Measurements from ENCODE around the gene CD8A. TPM values are rescaled to one million over a fixed set of nuclear protein-coding genes. Genes with fewer than 3 reads are reported as not detected.
A peak's percentile ranks its signal among the peaks of the same experiment; 100 is the strongest.

The CD8A gene
- total RNA-seq, 5 donors from 2014 or later (not counting 1 experiment from before 2014, with no cell fraction given), result 92.1 to 194 (median 158) TPM

GRCh38 chr2:86818114-86818801 is 27.5 kb upstream of the CD8A start:
- ChIA-PET POLR2A (no interaction called here), CTCF (interaction anchor here in 1 of 2 donors (0.7 kb wide), 1 partner anchor 31 kb away, joined by 3 read pairs; no protein-coding TSS in a partner anchor)
- peaks cover 6% of the 10 kb centered on the region for H3K36me3 Mint-ChIP-seq
- peaks cover 35 to 59% (median 49%) of the 10 kb centered on the region in 3 donors for H3K4me1 Mint-ChIP-seq
- peak overlapping the region in 1 of 3 donors; percentile 15 for H3K4me3 Mint-ChIP-seq
- H3K27me3 Mint-ChIP-seq, result peaks cover 4 to 8% of the 10 kb centered on the region in 2 donors
- no peaks in the 10 kb centered on the region for H3K9me3 ChIP-seq
- WGBS (ENCODE audit: insufficient coverage), result no CpG with 5 or more reads among the region's 4 CpGs
- H3K9me3 Mint-ChIP-seq, result peaks cover 0 to 6% (median 0%) of the 10 kb centered on the region in 3 donors
- H3K27me3 ChIP-seq (replicated peaks in 1 of 2; ENCODE audit: control insufficient read depth in 2 of 2, extremely low read depth in 1 of 2, insufficient read depth in 2 of 2, low read length in 1 of 2), result peaks cover 0 to 14% of the 10 kb centered on the region in 2 experiments
- H3K27ac Mint-ChIP-seq, result peak overlapping the region; percentile 31 to 72
- H3K4me3 ChIP-seq (ENCODE audit: control insufficient read depth in 1 of 2, extremely low read depth in 1 of 2, low read length in 1 of 2), result no peak overlapping the region
- DNase-seq, result no peak
- no peak for ATAC-seq (replicated peaks in 1 of 4)
- H3K27ac ChIP-seq (ENCODE audit: low read length), result no peak overlapping the region
- peaks cover 0 to 8% of the 10 kb centered on the region in 2 donors for H3K36me3 ChIP-seq (ENCODE audit: control insufficient read depth in 2 of 2, extremely low read depth in 1 of 2, insufficient read depth in 1 of 2, low read length in 1 of 2)
- H3K4me1 ChIP-seq (ENCODE audit: control insufficient read depth in 1 of 2, extremely low read depth in 1 of 2, insufficient read depth in 2 of 2, low read length in 2 of 2), result peaks cover 18 to 38% of the 10 kb centered on the region in 2 experiments

- Histone ChIP-seq H3K36me3 (ENCODE audit: control insufficient read depth in 2 of 2, extremely low read depth in 1 of 2, insufficient read depth in 1 of 2, low read length in 1 of 2) (peaks cover 0 to 8% of the 10 kb centered on the region in 2 donors), H3K27ac (ENCODE audit: low read length) (no peak overlapping the region), H3K27me3 (replicated peaks in 1 of 2; ENCODE audit: control insufficient read depth in 2 of 2, extremely low read depth in 1 of 2, insufficient read depth in 2 of 2, low read length in 1 of 2) (peaks cover 0 to 9% of the 10 kb centered on the region in 2 experiments), H3K4me1 (ENCODE audit: control insufficient read depth in 1 of 2, extremely low read depth in 1 of 2, insufficient read depth in 2 of 2, low read length in 2 of 2) (peaks cover 18 to 26% of the 10 kb centered on the region in 2 experiments), H3K4me3 (ENCODE audit: control insufficient read depth in 1 of 2, extremely low read depth in 1 of 2, low read length in 1 of 2) (no peak overlapping the region), H3K9me3 (no peaks in the 10 kb centered on the region)
- DNase-seq (peak in 1 of 35 experiments; percentile 52), ATAC-seq (replicated peaks in 1 of 4) (peak; percentile 64 to 78 (median 70))
- Mint-ChIP-seq H3K4me1 (peaks cover 34 to 65% (median 48%) of the 10 kb centered on the region in 3 donors), H3K27me3 (peaks cover 4 to 25% of the 10 kb centered on the region in 2 donors), H3K36me3 (no peaks in the 10 kb centered on the region), H3K9me3 (no peaks in the 10 kb centered on the region), H3K27ac (peak overlapping the region; percentile 33 to 78), H3K4me3 (peak overlapping the region in 1 of 3 donors; percentile 58)
- POLR2A ChIA-PET, result interaction anchor here in 1 of 2 donors (1.0 kb wide), 1 partner anchor 10 kb away, joined by 4 read pairs; no protein-coding TSS in a partner anchor
- CTCF ChIA-PET, result no interaction called here
- 0% methylated on average over 1 of the region's 1 CpG for WGBS (ENCODE audit: insufficient coverage)
These were observed 24.9 kb upstream of the CD8A start for GRCh38 chr2:86815611-86816010.

GRCh38 chr2:86809481-86810121 is 18.9 kb upstream of the CD8A start:
- peaks cover 0 to 36% of the 10 kb centered on the region in 2 experiments for H3K27me3 ChIP-seq (replicated peaks in 1 of 2; ENCODE audit: control insufficient read depth in 2 of 2, extremely low read depth in 1 of 2, insufficient read depth in 2 of 2, low read length in 1 of 2)
- H3K36me3 ChIP-seq (ENCODE audit: control insufficient read depth in 2 of 2, extremely low read depth in 1 of 2, insufficient read depth in 1 of 2, low read length in 1 of 2), result peaks cover 0 to 5% of the 10 kb centered on the region in 2 donors
- H3K27ac Mint-ChIP-seq, result peak overlapping the region; percentile 85 to 93
- H3K4me3 ChIP-seq (ENCODE audit: control insufficient read depth in 1 of 2, extremely low read depth in 1 of 2, low read length in 1 of 2), result peak overlapping the region; percentile 49 to 76
- peak overlapping the region; percentile 79 to 93 (median 90) for H3K4me3 Mint-ChIP-seq
- H3K4me1 Mint-ChIP-seq, result peaks cover 35 to 60% (median 55%) of the 10 kb centered on the region in 3 donors
- H3K27me3 Mint-ChIP-seq, result peaks cover 18 to 51% of the 10 kb centered on the region in 2 donors
- CTCF ChIA-PET, result interaction anchor here (1.0 to 1.6 kb wide), 4 partner anchors 12 to 45 kb away, joined by 3 to 7 read pairs (median 6); no protein-coding TSS in a partner anchor
- peak in 1 of 4 experiments; percentile 17 for ATAC-seq (replicated peaks in 1 of 4)
- WGBS (ENCODE audit: insufficient coverage), result 20% methylated on average over 35 of the region's 43 CpGs
- H3K9me3 ChIP-seq, result no peaks in the 10 kb centered on the region
- peaks cover 12 to 44% of the 10 kb centered on the region in 2 experiments for H3K4me1 ChIP-seq (ENCODE audit: control insufficient read depth in 1 of 2, extremely low read depth in 1 of 2, insufficient read depth in 2 of 2, low read length in 2 of 2)
- no peaks in the 10 kb centered on the region for H3K36me3 Mint-ChIP-seq
- peak in 4 of 35 experiments; percentile 16 to 49 (median 28) for DNase-seq
- peak overlapping the region; percentile 48 for H3K27ac ChIP-seq (ENCODE audit: low read length)
- POLR2A ChIA-PET, result no interaction called here
- H3K9me3 Mint-ChIP-seq, result no peaks in the 10 kb centered on the region

GRCh38 chr2:86808315-86809161 is 17.8 kb upstream of the CD8A start:
- ChIA-PET CTCF (interaction anchor here (0.5 to 1.8 kb wide), 9 partner anchors 11 to 596 kb away, joined by 3 to 7 read pairs (median 6); no protein-coding TSS in a partner anchor), POLR2A (interaction anchor here in 1 of 2 donors (0.6 to 1.0 kb wide), 4 partner anchors 21 to 955 kb away, joined by 4 to 9 read pairs (median 6); no protein-coding TSS in a partner anchor)
- Mint-ChIP-seq H3K4me1 (peaks cover 35 to 56% (median 51%) of the 10 kb centered on the region in 3 donors), H3K4me3 (peak overlapping the region; percentile 86 to 93 (median 90)), H3K27ac (peak overlapping the region; percentile 50 to 93), H3K27me3 (peaks cover 15 to 51% of the 10 kb centered on the region in 2 donors), H3K36me3 (no peaks in the 10 kb centered on the region), H3K9me3 (no peaks in the 10 kb centered on the region)
- H3K9me3 ChIP-seq, result no peaks in the 10 kb centered on the region
- H3K4me3 ChIP-seq (ENCODE audit: control insufficient read depth in 1 of 2, extremely low read depth in 1 of 2, low read length in 1 of 2), result peak overlapping the region; percentile 49 to 76
- WGBS (ENCODE audit: insufficient coverage), result 9% methylated on average over 12 of the region's 36 CpGs
- peaks cover 0 to under 1% of the 10 kb centered on the region in 2 donors for H3K36me3 ChIP-seq (ENCODE audit: control insufficient read depth in 2 of 2, extremely low read depth in 1 of 2, insufficient read depth in 1 of 2, low read length in 1 of 2)
- ATAC-seq (replicated peaks in 1 of 4), result peak; percentile 79 to 83 (median 82)
- peaks cover 11 to 39% of the 10 kb centered on the region in 2 experiments for H3K4me1 ChIP-seq (ENCODE audit: control insufficient read depth in 1 of 2, extremely low read depth in 1 of 2, insufficient read depth in 2 of 2, low read length in 2 of 2)
- peak overlapping the region; percentile 56 for H3K27ac ChIP-seq (ENCODE audit: low read length)
- H3K27me3 ChIP-seq (replicated peaks in 1 of 2; ENCODE audit: control insufficient read depth in 2 of 2, extremely low read depth in 1 of 2, insufficient read depth in 2 of 2, low read length in 1 of 2), result peaks cover 0 to 33% of the 10 kb centered on the region in 2 experiments
- DNase-seq, result peak; percentile 79 to 95 (median 88)

- Histone ChIP-seq H3K36me3 (ENCODE audit: control insufficient read depth in 2 of 2, extremely low read depth in 1 of 2, insufficient read depth in 1 of 2, low read length in 1 of 2) (no peaks in the 10 kb centered on the region), H3K27ac (ENCODE audit: low read length) (peak overlapping the region; percentile 56), H3K9me3 (no peaks in the 10 kb centered on the region), H3K4me3 (ENCODE audit: control insufficient read depth in 1 of 2, extremely low read depth in 1 of 2, low read length in 1 of 2) (peak overlapping the region; percentile 49 to 76), H3K27me3 (replicated peaks in 1 of 2; ENCODE audit: control insufficient read depth in 2 of 2, extremely low read depth in 1 of 2, insufficient read depth in 2 of 2, low read length in 1 of 2) (peaks cover 0 to 33% of the 10 kb centered on the region in 2 experiments), H3K4me1 (ENCODE audit: control insufficient read depth in 1 of 2, extremely low read depth in 1 of 2, insufficient read depth in 2 of 2, low read length in 2 of 2) (peaks cover 11 to 39% of the 10 kb centered on the region in 2 experiments)
- Mint-ChIP-seq H3K4me1 (peaks cover 35 to 49% (median 45%) of the 10 kb centered on the region in 3 donors), H3K36me3 (no peaks in the 10 kb centered on the region), H3K27ac (peak overlapping the region; percentile 89 to 93), H3K27me3 (peaks cover 14 to 48% of the 10 kb centered on the region in 2 donors), H3K9me3 (no peaks in the 10 kb centered on the region), H3K4me3 (peak overlapping the region; percentile 86 to 93 (median 90))
- WGBS (ENCODE audit: insufficient coverage), result 2% methylated on average over 46 of the region's 51 CpGs
- peak; percentile 46 to 56 (median 48) for ATAC-seq (replicated peaks in 1 of 4)
- ChIA-PET CTCF (interaction anchor here (0.5 to 1.8 kb wide), 14 partner anchors 10 to 1776 kb away, joined by 3 to 7 read pairs (median 4); no protein-coding TSS in a partner anchor), POLR2A (interaction anchor here (0.6 to 1.3 kb wide), 7 partner anchors 15 to 954 kb away, joined by 4 to 9 read pairs (median 4); no protein-coding TSS in a partner anchor)
- peak in 18 of 35 experiments; percentile 24 to 79 (median 46) for DNase-seq
These were observed 17.0 kb upstream of the CD8A start for GRCh38 chr2:86807468-86808275.

Data from T-cell (primary cell).